HG02973 (cell line): Measurements from ENCODE around the gene CRTAC1.
A peak's percentile ranks its signal among the peaks of the same experiment; 100 is the strongest.

Experiments
- ATAC-seq: cut with Tn5 transposase; IDR thresholded peaks from one replicate; pipeline ENCODE4 v1.9.1; 2021; ENCODE audit warnings: moderate library complexity; ENCODE audit not compliant: unreplicated experiment

CRTAC1 gene

GRCh38 chr10:97925308-97925938, 105.0 kb downstream of the CRTAC1 start:
- no peak for ATAC-seq

GRCh38 chr10:97924678-97925077, 105.7 kb downstream of the CRTAC1 start:
- no peak for ATAC-seq

GRCh38 chr10:97923476-97923875, 106.9 kb downstream of the CRTAC1 start:
- ATAC-seq: no peak

GRCh38 chr10:97923057-97923456, 107.4 kb downstream of the CRTAC1 start:
- ATAC-seq: no peak

- ATAC-seq: no peak
Observed at GRCh38 chr10:97922022-97922758, 108.2 kb downstream of the CRTAC1 start.

GRCh38 chr10:97921581-97922021, 108.8 kb downstream of the CRTAC1 start:
- ATAC-seq: no peak

GRCh38 chr10:97920865-97921264, 109.6 kb downstream of the CRTAC1 start:
- no peak for ATAC-seq

GRCh38 chr10:97919012-97919411, 111.4 kb downstream of the CRTAC1 start:
- no peak for ATAC-seq

GRCh38 chr10:97916586-97916985, 113.8 kb downstream of the CRTAC1 start:
- ATAC-seq: no peak

GRCh38 chr10:97915346-97916131, 114.9 kb downstream of the CRTAC1 start:
- ATAC-seq: no peak

- ATAC-seq: peak; percentile 65
Observed at GRCh38 chr10:97914837-97915211, 115.6 kb downstream of the CRTAC1 start.

GRCh38 chr10:97914171-97914836, 116.1 kb downstream of the CRTAC1 start:
- no peak for ATAC-seq

GRCh38 chr10:97913614-97914013, 116.8 kb downstream of the CRTAC1 start:
- no peak for ATAC-seq

- ATAC-seq: no peak
Observed at GRCh38 chr10:97913193-97913592, 117.2 kb downstream of the CRTAC1 start.

- no peak for ATAC-seq
Observed at GRCh38 chr10:97911217-97911616, 119.2 kb downstream of the CRTAC1 start.

GRCh38 chr10:97910661-97911060, 119.8 kb downstream of the CRTAC1 start:
- ATAC-seq: no peak

GRCh38 chr10:97907830-97908229, 122.6 kb downstream of the CRTAC1 start:
- ATAC-seq: no peak

- ATAC-seq: no peak
Observed at GRCh38 chr10:97907211-97907610, 123.2 kb downstream of the CRTAC1 start.

- ATAC-seq: no peak
Observed at GRCh38 chr10:97905276-97905675, 125.1 kb downstream of the CRTAC1 start.

GRCh38 chr10:97904576-97904975, 125.8 kb downstream of the CRTAC1 start:
- ATAC-seq: no peak

- no peak for ATAC-seq
Observed at GRCh38 chr10:97904018-97904381, 126.4 kb downstream of the CRTAC1 start.
